Skin of body (tissue), 2 donors: ENCODE results near the gene PPP1R18. TPM values are rescaled to one million over a fixed set of nuclear protein-coding genes. Genes with fewer than 3 reads are reported as not detected.
A peak's percentile ranks its signal among the peaks of the same experiment; 100 is the strongest.
"Not testable (repeated sequence)": the region's sequence is repeated elsewhere in the genome, so short reads cannot be mapped to it uniquely, and the experiment has no call there.

Experiments used
- DNase-seq: peaks from one replicate; lab custom pipeline; 2025; lab: John Stamatoyannopoulos, UW
- total RNA-seq: library from RNA; depleted of rRNA; stranded (reverse); fragments of >200 nt; gene quantifications from one replicate; pipeline ENCODE4 v1.2.3, GENCODE V29; 2014

PPP1R18 gene, protein sequence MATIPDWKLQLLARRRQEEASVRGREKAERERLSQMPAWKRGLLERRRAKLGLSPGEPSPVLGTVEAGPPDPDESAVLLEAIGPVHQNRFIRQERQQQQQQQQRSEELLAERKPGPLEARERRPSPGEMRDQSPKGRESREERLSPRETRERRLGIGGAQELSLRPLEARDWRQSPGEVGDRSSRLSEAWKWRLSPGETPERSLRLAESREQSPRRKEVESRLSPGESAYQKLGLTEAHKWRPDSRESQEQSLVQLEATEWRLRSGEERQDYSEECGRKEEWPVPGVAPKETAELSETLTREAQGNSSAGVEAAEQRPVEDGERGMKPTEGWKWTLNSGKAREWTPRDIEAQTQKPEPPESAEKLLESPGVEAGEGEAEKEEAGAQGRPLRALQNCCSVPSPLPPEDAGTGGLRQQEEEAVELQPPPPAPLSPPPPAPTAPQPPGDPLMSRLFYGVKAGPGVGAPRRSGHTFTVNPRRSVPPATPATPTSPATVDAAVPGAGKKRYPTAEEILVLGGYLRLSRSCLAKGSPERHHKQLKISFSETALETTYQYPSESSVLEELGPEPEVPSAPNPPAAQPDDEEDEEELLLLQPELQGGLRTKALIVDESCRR
- total RNA-seq = 22.2 TPM

DNA sequence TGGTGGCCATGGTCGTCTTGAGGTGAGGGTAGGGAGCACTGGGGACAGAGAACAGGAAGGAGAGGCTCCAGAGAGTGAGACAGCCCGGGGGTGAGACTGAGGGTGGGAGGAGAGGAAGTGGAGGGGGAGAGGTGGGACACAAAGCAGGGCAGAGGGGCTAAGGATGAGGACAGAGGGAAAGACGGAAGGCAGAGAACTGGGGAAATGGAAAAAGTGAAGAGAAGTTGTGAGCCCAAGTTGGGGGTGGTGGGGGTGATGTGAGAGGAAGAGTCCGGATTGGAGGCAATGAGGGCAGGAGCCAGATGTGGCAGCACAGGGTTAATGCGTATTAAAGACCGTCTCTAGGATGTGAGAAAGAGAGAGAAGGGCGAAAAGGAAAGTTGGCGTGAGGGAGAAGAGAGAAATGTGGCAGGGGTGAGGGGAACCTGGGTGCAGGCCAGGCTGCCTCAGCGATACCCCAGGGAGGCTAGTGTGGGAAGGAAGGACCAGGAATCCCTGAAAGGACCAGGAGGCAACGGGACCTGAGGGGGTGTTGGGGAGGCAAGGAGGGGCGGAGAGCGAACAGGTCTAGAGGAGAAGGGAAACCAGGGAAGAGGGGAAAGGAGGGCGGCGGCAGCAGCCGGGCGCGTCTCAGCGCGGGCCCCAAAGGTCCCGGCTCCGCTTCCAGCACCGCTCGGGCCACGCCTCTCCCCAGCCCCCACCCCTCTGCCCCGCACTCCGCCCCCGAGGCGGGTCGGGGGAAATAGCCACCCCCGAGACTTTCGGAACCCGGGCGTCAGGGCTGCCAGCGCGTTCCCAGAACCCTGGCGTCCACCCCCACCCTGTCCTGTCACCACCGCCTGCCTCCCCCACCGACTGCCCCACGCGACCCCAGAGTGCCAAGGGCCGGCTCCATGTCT is at the start of gene PPP1R18:
PPP1R18 (minus strand) TSS at position 637 of the 899 bp plus-strand sequence; CDS start at position 10, 627 bp downstream.
- peak; percentile 64 for DNase-seq

DNA sequence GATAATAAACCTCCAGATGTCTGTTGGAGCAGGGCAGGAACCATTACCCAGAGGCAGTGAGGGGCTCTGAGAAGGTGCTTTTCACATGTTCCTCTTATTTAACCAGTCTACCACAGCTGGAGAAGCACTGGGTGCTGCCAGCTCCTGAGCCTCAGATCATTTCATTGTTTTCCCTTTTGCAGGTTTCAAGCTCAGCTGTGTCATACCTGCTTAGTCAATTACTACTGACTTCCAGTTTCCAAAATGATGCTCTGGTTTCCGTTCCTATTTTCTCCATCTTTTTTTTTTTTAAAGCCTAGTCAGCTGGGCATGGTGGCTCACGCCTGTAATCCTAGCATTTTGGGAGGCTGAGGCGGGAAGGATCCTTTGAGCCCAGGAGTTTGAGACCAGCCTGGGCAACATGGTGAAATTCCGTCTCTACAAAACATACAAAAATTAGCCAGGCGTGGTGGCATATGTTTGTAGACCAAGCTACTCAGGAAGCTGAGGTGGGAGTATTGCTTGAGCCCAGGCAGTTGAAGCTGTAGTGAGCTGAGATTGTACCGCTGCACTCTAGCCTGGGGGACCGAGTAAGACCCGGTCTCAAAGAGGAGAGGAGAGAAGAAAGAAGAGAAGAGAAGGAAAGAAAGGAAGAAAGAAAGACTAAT is 49.3 kb upstream of the PPP1R18 start:
- no peak for DNase-seq

DNA sequence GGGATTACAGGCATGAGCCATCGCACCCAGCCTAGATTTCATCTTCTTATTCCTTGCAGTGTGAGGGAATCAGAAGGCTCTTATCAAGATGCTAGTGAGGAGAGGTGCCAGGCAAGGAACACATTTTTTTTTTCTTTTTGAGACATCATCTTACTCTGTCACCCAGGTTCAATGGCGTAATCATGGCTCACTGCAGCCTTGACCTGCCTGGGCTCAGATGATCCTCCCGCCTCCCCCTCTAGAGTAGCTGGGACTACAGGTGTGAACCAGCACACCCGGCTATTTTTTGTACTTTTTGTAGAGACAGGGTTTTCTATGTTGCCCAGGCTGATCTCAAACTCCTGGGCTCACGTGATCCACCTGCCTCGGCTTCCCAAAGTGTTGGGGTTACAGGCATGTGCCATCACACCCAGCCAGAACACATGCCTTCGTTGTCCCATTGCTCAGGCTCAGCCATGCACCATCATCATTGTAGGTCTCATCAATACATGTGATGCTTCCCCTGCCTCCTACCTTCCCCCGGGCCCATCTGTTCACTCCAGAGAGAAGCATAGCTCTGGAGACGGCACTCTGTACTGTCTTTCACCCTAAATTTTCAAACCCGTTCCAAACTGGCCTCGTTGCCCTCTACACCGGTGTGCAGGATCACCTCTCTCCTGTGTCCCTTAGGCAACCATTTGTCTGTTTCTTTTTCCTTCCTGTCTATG is 45.9 kb upstream of the PPP1R18 start:
- DNase-seq = no peak

DNA sequence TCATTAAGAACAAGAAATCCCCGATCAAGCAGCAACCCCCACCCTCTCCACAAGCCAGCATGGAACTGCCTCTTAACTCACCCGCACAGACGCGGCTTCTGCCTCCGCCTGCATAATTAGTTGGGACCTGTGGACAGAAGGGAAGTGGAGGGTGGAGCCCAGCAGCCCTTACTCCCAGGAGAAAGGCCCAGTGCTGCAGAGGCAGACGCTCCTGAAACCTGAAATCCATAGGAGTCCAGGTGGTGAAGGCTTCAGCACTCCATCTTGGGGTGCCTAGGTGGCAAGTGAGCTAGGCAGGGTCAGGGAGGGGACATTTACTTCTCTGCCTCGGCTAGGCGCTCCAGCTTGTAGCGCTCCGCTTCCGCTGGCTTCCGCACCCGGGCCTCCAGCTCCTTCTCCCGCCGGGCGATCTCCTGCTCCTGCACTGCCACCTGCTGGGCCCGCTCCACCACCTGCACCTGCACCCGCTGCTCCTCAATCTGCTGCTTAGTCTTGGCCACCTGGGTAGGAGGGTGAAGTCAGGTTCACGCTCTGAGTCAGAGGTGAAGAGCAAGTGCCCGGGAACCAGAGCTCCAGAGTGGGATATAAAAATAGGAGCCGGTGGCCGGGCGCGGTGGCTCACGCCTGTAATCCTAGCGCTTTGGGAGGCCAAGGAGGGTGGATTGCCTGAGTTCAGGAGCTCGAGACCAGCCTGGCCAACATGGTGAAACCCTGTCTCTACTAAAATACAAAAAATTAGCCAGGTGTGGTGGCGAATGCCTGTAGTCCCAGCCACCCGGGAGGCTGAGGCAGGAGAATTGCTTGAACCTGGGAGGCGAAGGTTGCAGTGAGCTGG is 44.4 kb upstream of the PPP1R18 start:
- DNase-seq = no peak

DNA sequence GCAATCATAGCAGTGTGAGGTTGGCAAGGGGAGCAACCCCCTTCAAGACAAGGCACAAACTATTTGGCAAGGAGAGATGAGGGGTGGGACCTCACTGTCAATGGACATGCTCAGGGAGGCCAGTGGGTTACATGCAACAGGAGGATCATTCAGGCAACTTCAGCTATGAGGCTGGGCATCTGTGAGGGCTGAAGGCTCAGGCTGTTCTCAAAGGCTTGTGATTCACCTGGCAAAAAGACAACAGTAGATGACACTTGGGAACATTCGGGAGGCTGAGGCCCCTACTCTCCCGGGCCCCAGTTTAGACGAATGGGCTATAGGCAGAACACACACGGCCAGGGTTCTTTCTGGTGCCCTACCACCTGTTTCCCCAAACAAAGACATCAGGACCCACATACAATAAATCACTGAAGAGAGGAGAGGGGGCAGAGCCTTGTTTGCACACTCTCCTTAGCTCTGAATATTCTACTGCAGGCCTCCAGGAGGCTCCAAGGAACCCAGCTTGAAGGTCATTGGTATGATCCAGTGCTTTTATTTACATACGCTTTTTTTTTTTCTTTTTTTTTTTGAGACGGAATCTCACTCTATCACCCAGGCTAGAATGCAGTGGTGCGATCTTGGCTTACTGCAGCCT is 41.6 kb upstream of the PPP1R18 start:
- DNase-seq = no peak

DNA sequence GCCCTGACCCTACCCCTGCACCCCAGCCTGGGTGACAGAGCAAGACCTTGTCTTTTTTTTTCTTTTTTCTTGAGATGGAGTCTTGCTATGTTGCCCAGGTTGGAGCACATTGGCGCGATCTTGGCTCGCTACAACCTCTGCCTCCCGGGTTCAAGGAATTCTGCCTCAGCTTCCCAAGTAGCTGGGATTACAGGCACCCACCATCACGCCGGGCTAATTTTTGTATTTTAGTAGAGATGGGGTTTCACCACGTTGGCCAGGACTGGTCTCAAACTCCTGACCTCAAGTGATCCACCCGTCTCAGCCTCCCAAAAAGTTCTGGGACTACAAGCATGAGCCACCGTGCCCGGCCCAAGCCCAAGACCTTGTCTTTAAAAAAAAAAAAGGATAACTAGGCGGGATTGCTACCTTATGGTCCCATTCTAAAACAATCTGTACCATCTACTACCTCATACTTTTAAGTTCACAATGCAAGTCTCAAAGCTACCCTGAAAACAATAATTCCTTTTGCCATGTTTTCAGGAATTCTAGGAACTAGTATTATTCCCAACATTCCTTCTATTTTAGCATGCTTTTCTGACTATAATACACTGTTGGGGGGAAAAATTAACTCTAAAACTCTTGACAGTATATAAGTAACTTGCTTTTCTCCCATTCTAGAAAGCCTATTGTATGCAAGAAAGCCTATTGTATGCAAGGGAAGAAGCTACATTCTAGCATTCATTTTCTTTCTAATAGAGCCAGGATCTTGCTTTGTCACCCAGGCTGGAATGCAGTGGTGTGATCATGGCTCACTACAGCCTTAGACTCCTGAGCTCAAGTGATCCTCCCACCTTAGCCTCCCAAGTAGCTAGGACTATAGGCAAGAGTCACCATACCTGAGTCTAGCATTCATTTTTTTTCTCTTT is 40.3 kb upstream of the PPP1R18 start:
- no peak for DNase-seq

DNA sequence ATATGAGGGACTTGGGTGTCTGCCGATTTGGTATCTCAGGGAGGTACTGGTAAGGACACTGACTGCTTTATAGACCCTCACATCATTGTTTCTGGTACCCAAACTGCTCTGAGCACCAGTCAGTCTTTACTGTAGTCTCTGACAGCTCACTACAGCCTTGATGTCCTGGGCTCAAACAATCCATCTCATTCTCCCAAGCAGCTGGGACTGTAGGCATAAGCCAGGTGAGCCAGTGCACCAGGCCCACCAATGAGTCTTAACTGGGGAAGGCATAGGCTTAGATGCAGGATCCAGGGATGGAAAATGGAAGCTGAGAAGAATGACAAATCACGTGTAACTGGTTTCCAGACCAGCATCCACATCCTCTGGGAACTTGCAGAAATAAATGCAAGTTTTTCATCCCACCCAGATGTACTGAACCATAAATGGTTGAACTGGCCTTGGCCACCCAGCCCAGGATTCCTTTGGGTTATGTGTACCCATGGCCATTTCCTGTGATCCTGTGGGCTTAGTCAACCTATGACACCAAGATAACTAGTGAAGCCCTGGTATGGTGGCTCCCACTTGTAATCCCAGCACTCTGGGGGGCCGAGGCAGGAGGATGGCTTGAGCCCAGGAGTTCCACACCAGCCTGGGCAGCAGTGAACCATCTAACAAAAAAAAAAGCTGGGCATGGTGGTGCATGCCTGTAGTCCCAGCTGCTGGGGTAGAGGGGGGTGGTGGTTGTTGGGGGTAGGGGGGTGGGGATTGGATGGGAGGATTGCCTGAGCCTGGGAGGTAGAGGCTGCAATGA is 39.5 kb upstream of the PPP1R18 start:
- no peak for DNase-seq

DNA sequence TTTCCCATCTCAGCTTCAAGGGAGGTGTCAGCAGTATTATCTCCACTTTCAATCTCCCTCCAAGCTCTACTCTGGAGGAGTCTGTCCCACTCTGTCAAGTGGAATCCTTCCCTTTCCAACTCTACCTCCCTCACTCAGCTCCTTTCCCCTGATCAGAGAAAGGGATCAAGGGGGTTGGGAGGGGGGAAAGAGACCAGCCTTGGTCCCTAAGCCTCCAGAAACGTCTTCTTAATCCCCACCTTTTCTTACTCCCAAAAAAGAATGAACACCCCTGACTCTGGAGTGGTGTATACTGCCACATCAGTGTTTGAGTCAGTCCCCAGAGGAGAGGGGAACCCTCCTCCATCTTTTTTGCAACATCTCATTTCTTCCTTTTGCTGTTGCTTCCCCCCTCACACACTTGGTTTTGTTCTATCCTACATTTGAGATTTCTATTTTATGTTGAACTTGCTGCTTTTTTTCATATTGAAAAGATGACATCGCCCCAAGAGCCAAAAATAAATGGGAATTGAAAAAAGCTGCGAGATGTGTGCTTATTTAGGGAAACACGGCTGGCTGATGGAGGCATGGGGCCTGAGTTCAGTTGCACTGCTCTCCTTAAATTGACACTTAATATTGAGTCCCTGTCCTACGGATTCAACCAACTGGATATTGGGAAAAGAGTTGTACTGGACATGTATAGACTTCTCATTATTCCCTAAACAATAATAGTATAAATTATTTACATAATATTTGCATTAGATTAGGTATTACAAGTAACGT is 38.6 kb upstream of the PPP1R18 start:
- DNase-seq = no peak

DNA sequence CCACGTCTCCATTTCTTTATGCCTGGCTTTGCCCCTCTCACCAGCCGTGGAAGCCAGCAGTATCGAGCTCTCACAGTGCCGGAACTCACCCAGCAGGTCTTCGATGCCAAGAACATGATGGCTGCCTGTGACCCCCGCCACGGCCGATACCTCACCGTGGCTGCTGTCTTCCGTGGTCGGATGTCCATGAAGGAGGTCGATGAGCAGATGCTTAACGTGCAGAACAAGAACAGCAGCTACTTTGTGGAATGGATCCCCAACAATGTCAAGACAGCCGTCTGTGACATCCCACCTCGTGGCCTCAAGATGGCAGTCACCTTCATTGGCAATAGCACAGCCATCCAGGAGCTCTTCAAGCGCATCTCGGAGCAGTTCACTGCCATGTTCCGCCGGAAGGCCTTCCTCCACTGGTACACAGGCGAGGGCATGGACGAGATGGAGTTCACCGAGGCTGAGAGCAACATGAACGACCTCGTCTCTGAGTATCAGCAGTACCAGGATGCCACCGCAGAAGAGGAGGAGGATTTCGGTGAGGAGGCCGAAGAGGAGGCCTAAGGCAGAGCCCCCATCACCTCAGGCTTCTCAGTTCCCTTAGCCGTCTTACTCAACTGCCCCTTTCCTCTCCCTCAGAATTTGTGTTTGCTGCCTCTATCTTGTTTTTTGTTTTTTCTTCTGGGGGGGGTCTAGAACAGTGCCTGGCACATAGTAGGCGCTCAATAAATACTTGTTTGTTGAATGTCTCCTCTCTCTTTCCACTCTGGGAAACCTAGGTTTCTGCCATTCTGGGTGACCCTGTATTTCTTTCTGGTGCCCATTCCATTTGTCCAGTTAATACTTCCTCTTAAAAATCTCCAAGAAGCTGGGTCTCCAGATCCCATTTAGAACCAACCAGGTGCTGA is 37.6 kb upstream of the PPP1R18 start:
- DNase-seq = not testable (repeated sequence)

DNA sequence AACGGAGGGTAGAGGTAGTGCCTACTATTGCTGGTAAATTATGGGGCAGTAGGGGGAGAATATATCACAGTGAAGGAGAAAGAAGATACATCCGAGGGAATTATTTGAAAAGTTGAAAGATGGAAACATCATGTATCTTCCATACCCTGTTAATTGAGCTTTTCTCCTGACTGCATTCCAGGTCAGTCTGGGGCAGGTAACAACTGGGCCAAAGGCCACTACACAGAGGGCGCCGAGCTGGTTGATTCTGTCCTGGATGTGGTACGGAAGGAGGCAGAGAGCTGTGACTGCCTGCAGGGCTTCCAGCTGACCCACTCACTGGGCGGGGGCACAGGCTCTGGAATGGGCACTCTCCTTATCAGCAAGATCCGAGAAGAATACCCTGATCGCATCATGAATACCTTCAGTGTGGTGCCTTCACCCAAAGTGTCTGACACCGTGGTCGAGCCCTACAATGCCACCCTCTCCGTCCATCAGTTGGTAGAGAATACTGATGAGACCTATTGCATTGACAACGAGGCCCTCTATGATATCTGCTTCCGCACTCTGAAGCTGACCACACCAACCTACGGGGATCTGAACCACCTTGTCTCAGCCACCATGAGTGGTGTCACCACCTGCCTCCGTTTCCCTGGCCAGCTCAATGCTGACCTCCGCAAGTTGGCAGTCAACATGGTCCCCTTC is 36.9 kb upstream of the PPP1R18 start:
- DNase-seq = not testable (repeated sequence)

DNA sequence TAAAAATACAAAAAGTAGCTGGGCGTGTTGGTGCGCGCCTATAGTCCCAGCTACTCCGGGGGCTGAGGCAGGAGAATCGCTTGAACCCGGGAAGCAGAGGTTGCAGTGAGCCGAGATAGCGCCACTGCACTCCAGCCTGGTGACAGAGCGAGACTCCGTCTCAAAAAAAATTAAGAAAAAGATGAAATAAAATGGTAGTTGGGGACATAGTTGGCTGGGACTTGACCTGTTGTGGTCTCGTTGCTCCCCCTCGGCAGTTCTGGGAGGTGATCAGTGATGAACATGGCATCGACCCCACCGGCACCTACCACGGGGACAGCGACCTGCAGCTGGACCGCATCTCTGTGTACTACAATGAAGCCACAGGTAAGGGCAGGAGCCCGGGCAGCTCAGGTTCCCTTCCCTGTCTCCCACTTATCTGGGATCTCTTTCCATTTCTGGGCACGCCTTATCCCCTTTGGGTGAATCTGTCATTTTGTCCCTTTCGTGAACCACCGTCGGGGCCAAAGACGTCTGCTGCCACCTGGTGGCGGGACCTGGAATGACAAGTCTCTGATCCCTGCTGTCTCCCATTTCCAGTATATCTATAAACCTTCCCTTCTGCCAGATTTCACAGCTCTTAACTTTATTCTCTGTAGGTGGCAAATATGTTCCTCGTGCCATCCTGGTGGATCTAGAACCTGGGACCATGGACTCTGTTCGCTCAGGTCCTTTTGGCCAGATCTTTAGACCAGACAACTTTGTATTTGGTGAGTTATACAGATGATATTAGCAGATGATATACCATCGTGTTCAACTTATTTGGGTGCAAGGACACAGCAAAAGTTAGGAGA is 36.1 kb upstream of the PPP1R18 start:
- peak; percentile 71 for DNase-seq

DNA sequence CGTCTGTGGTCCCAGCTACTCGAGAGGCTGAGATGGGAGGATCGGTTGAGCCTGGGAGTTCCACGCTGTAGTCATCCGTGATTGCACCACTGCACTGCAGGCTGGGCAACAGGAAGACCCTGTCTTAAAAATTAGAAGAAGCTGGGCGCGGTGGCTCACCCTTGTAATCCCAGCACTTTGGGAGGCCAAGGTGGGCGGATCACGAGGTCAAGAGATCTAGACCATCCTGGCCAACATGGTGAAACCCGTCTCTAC is 35.5 kb upstream of the PPP1R18 start:
- DNase-seq = not testable (repeated sequence)

DNA sequence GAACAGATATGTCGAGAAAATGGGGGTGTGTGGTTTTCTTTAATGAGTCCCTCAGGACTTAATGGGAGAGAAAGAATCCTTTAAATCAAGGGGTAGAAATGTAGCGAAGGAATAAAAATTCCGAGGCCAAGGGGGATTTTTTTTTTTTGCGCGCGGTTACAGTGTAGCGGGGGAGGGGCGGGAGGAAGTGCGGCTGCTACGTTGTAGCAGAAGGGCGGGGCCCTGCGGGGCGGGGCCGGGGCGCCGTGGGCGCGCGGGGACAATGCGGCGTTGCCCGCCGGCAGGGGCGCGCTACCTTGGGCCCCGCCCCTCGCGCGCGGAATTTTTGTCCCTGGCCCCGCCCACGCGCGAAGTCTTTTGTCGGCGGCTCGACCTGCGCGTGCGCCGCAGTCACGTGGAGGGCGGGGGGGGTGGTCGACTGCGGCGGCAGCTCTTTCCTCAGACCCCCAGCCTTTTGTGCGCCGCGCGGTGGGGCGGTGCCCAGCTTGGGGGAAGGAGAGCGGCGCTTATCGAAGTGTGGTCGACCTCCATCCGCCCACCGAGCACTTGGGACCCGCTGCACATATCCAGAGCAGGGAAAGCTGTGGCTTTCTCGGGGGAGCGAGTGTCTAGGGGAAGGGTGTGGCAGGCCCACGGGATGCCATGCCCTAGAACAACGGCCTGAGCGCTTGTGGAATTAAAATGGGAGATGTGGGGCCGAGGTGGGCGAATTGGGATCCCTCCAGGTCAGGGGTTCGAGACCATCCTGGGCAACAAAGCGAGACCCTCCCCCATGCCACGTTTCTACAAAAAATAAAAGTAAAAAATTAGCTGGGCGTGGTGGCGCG is 35.0 kb upstream of the PPP1R18 start:
- DNase-seq = peak; percentile 88
